ENCODE measurements around the gene SPPL2C.

SPPL2C gene

GRCh38 chr17:45814622-45815606 is 29.8 kb upstream of the SPPL2C start:
- no peak for DNase-seq (ENCODE audit: extremely low read depth, low read depth)
- TF ChIP-seq CTCF (IDR thresholded peaks at IDR 0.05; ENCODE audit: low read depth, low read length): no peak

GRCh38 chr17:45815752-45816151 is 28.9 kb upstream of the SPPL2C start:
- DNase-seq (ENCODE audit: extremely low read depth, low read depth): no peak
- no peak for TF ChIP-seq CTCF (IDR thresholded peaks at IDR 0.05; ENCODE audit: low read depth, low read length)

- no peak for DNase-seq (ENCODE audit: extremely low read depth, low read depth)
- no peak for TF ChIP-seq CTCF (IDR thresholded peaks at IDR 0.05; ENCODE audit: low read depth, low read length)
Measured at GRCh38 chr17:45818041-45818440, 26.6 kb upstream of the SPPL2C start.

GRCh38 chr17:45818699-45819098 is 26.0 kb upstream of the SPPL2C start:
- no peak for TF ChIP-seq CTCF (IDR thresholded peaks at IDR 0.05; ENCODE audit: low read depth, low read length)
- no peak for DNase-seq (ENCODE audit: extremely low read depth, low read depth)

- no peak for DNase-seq (ENCODE audit: extremely low read depth, low read depth)
- no peak for TF ChIP-seq CTCF (IDR thresholded peaks at IDR 0.05; ENCODE audit: low read depth, low read length)
Measured at GRCh38 chr17:45819632-45820031, 25.0 kb upstream of the SPPL2C start.

GRCh38 chr17:45820052-45820780 is 24.5 kb upstream of the SPPL2C start:
- DNase-seq (ENCODE audit: extremely low read depth, low read depth): no peak
- TF ChIP-seq CTCF (IDR thresholded peaks at IDR 0.05; ENCODE audit: low read depth, low read length): no peak

- no peak for DNase-seq (ENCODE audit: extremely low read depth, low read depth)
- no peak for TF ChIP-seq CTCF (IDR thresholded peaks at IDR 0.05; ENCODE audit: low read depth, low read length)
Measured at GRCh38 chr17:45821147-45821546, 23.5 kb upstream of the SPPL2C start.

Measured in AG09319 (cell line).